Subcutaneous abdominal adipose tissue (tissue), 5 donors: ENCODE data around the gene PXYLP1.
"Not testable (repeated sequence)": the region's sequence is repeated elsewhere in the genome, so short reads cannot be mapped to it uniquely, and the experiment has no call there.

ENCODE experiments used
- H3K27ac ChIP-seq: one replicate; pipeline ENCODE4 v1.7.0; 2013; ENCODE audit warnings: low read depth, mild to moderate bottlenecking, inconsistent platforms, low read length, moderate library complexity
- H3K27me3 ChIP-seq, 5 donors: one replicate each; pipeline ENCODE4 v1.7.0; 2013; ENCODE audit warnings: low read length in 5 of 5, inconsistent platforms in 1 of 5; ENCODE audit not compliant: control insufficient read depth in 5 of 5, insufficient read depth in 4 of 5
- H3K36me3 ChIP-seq, 5 donors: one replicate each; pipeline ENCODE4 v1.7.0; 2013; ENCODE audit warnings: low read length in 5 of 5; ENCODE audit not compliant: control insufficient read depth in 5 of 5, insufficient read depth in 5 of 5
- H3K4me1 ChIP-seq, 5 donors: one replicate each; pipeline ENCODE4 v1.7.0; 2013; ENCODE audit warnings: low read length in 5 of 5, mild to moderate bottlenecking in 3 of 5, moderate library complexity in 1 of 5; ENCODE audit not compliant: control insufficient read depth in 5 of 5, insufficient read depth in 5 of 5
- H3K4me3 ChIP-seq, 5 donors: one replicate each; pipeline ENCODE4 v1.7.0; 2013; ENCODE audit warnings: low read length in 5 of 5, low read depth in 1 of 5
- H3K9ac ChIP-seq, 5 donors: one replicate each; pipeline ENCODE4 v1.7.0; 2013; ENCODE audit warnings: low read length in 5 of 5, mild to moderate bottlenecking in 4 of 5, moderate library complexity in 3 of 5
- H3K9me3 ChIP-seq, 5 donors: one replicate each; pipeline ENCODE4 v1.7.0; 2013; ENCODE audit warnings: low read length in 5 of 5; ENCODE audit not compliant: control insufficient read depth in 5 of 5
- donor health status: healthy.
- donor health status: healthy.
- donor health status: healthy.
- donor health status: healthy.
- donor health status: healthy.

PXYLP1 gene

DNA sequence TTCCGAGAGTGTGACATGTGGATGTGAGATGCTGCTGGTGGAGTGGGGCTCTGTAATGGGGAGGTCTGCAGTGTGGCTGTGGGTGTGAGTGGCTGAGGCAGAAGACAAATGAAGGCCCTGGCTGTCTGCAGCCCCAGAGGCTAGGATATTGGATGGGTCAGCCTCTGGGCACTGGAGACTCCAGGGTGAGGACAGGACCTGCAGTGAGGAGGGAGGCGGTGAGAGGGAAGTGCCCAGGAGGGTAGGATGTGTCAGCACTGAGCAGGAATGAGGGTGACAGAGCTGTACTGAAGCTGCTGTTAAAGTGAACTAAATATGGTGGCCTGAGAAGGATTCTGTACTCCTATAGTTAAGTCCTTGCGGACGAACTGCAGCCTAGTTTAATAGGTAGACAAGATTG, 27.3 kb upstream of the PXYLP1 start:
- no peak overlapping the region for H3K4me3 ChIP-seq
- H3K9ac ChIP-seq: no peak overlapping the region
- no peaks in the 10 kb centered on the region for H3K27me3 ChIP-seq
- H3K9me3 ChIP-seq: no peaks in the 10 kb centered on the region
- H3K36me3 ChIP-seq: no peaks in the 10 kb centered on the region
- no peaks in the 10 kb centered on the region for H3K4me1 ChIP-seq
- no peak overlapping the region for H3K27ac ChIP-seq

DNA sequence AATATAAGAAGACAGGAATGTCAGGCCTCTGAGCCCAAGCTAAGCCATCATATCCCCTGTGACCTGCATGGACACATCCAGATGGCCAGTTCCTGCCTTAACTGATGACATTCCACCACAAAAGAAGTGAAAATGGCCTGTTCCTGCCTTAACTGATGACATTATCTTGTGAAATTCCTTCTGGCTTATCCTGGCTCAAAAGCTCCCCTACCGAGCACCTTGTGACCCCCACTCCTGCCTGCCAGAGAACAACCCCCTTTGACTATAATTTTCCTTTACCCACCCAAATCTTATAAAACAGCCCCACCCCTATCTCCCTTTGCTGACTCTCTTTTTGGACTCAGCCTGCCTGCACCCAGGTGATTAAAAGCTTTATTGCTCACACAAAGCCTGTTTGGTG, 20.3 kb upstream of the PXYLP1 start:
- not testable (repeated sequence) for H3K27ac ChIP-seq, H3K9me3 ChIP-seq, H3K4me3 ChIP-seq, H3K9ac ChIP-seq, H3K4me1 ChIP-seq, H3K36me3 ChIP-seq, H3K27me3 ChIP-seq

DNA sequence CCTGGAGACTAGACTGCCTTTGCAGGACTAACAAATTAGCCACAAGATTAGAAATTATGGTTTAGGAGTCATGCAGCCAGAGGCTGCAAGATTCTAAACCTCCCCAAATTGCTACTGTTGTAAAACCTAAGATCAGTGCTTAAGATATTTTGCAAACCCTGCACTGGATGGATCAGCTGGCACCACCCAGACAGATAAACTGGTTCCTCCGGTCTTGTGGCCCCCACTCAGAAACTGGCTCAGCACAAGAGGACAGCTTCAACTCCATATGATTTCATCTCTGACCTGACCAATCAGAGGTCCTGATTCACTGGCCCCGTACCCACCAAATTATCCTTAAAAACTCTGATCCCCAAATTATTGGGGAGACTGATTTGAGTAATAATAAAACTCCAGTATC, 19.5 kb upstream of the PXYLP1 start:
- peaks cover 0 to 3% (median 0%) of the 10 kb centered on the region in 5 donors for H3K4me1 ChIP-seq
- H3K27me3 ChIP-seq: no peaks in the 10 kb centered on the region
- H3K9ac ChIP-seq: no peak overlapping the region
- H3K27ac ChIP-seq: no peak overlapping the region
- H3K4me3 ChIP-seq: no peak overlapping the region
- no peaks in the 10 kb centered on the region for H3K36me3 ChIP-seq
- H3K9me3 ChIP-seq: peaks cover 0 to 9% (median 4%) of the 10 kb centered on the region in 5 donors

DNA sequence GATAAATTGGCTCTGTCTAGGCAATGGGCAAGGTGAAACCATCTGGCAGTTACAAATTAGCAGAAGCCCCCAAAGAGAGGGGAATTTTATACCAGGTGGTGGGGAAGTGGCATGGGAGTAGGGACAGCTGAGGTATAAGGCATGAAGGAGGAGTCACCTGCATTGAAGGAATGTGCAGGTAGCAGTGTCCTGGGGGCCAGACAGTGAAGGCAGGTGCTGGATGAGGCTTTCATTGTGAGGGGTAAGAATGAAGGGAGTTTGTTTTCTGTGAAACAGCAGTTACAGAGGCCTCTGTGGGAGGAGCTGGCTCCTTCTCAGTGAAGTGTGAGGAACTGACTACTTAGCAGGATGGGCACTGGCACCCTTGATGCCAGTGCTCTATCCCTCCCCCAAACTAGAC, 19.1 kb upstream of the PXYLP1 start:
- no peak overlapping the region for H3K4me3 ChIP-seq
- peaks cover 0 to 9% (median 4%) of the 10 kb centered on the region in 5 donors for H3K9me3 ChIP-seq
- H3K27me3 ChIP-seq: no peaks in the 10 kb centered on the region
- H3K27ac ChIP-seq: no peak overlapping the region
- H3K9ac ChIP-seq: no peak overlapping the region
- H3K4me1 ChIP-seq: peaks cover 0 to 3% (median 0%) of the 10 kb centered on the region in 5 donors
- H3K36me3 ChIP-seq: no peaks in the 10 kb centered on the region

DNA sequence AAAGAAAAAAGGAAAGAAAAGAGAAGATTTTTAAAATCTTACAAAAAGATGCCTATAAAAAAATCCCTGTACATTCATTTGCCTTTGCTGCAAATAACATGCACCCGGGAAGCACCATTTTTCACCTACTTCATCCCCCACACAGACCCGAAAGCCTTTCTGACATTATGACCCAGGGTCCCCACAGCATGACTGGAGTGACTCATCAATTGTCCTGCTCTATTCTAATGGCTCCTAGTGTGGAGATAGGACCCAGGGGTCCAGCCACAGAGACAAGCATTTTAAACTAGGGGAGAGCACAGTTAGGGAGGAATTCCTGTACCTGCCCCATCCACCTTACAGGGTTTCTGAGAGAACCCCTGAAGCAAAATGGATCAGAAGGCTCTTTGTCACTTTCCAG, 14.7 kb upstream of the PXYLP1 start:
- no peaks in the 10 kb centered on the region for H3K36me3 ChIP-seq

DNA sequence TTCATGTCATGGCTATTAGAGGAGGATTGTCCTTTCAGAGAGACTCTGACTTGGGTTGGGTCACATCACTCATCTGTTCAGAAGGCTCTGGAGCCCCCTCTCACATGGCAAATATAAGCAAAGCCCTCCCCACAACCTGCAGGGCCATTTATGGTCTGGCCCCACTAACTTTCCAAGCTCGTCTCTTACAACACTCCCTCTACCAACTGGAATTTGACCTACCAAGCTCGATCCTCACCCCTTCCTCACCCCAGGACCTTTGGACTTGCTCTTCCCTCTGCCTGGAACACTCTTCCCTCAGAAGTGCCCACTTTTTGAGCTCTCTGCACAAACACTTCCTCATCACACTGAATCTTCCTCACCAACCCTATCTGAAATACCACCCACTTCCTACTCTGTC, 14.2 kb upstream of the PXYLP1 start:
- Histone ChIP-seq H3K27me3 (no peaks in the 10 kb centered on the region), H3K9me3 (peaks cover 0 to 7% (median 3%) of the 10 kb centered on the region in 5 donors), H3K9ac (no peak overlapping the region), H3K27ac (no peak overlapping the region), H3K36me3 (no peaks in the 10 kb centered on the region), H3K4me3 (no peak overlapping the region), H3K4me1 (peaks cover 0 to 3% (median 0%) of the 10 kb centered on the region in 5 donors)

More for the DNA sequence above, 14.7 kb upstream of the PXYLP1 start:
- Histone ChIP-seq H3K4me3 (no peak overlapping the region), H3K9me3 (peaks cover 0 to 9% (median 4%) of the 10 kb centered on the region in 5 donors), H3K9ac (no peak overlapping the region), H3K27me3 (no peaks in the 10 kb centered on the region), H3K4me1 (peaks cover 0 to 3% (median 0%) of the 10 kb centered on the region in 5 donors), H3K27ac (no peak overlapping the region)

DNA sequence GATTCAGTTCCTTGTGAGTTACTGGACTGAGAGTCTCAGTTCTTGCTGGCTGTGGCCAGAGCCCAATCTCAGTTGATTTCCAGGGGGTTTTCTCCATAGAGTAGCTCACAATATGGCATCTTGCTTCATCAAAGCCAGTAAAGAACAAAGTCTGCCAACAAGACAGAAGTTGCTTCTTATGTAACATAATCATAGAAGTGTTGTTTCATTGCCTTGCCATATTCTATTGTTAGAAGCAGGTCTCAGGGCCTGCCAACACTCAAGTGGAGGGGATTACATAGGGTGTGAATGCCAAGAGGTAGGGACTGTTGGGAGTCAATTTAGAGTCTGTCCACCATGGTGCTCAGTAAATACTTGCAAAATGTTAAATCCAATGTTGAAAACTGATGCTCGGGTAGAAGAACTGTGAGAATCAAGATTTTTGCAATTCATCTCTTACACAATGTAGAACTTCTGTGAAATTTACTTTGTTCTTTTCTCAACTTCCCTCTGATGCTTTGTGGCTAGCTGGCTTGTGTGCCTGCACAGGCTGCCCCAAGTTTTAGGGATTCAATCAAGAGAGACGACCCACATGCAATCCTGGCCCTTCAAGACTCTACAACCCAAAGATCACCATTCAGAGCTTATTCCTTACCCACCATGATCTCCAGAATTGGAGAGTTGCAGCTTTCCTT, 13.3 kb upstream of the PXYLP1 start:
- peaks cover 0 to 3% (median 0%) of the 10 kb centered on the region in 5 donors for H3K4me1 ChIP-seq
- no peak overlapping the region for H3K27ac ChIP-seq
- H3K27me3 ChIP-seq: no peaks in the 10 kb centered on the region
- no peak overlapping the region for H3K4me3 ChIP-seq
- peaks cover 0 to 2% (median 0%) of the 10 kb centered on the region in 5 donors for H3K9me3 ChIP-seq
- no peak overlapping the region for H3K9ac ChIP-seq
- no peaks in the 10 kb centered on the region for H3K36me3 ChIP-seq

DNA sequence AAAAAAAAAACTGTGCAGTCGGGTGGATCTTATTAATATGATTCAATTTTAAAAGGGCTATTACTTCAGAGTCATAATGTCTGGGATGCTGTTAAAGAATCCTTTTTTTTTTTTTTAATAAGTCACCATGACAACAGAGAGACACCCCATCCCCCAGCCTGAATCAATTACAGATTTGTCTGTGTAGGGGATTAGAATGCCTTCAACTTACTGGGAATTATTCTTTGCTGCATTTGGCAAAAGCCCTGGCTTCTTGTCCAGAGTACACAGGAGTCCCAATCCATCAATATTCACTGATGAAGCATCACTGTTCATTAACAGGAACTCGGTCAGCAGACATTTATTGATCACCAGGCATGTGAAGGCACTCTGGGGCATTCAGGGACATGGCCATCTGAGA, 12.7 kb upstream of the PXYLP1 start:
- no peak overlapping the region for H3K9ac ChIP-seq
- peaks cover 0 to 3% (median 0%) of the 10 kb centered on the region in 5 donors for H3K4me1 ChIP-seq
- no peak overlapping the region for H3K4me3 ChIP-seq
- H3K36me3 ChIP-seq: no peaks in the 10 kb centered on the region
- H3K27ac ChIP-seq: no peak overlapping the region
- no peaks in the 10 kb centered on the region for H3K27me3 ChIP-seq
- H3K9me3 ChIP-seq: peaks cover 0 to 5% (median 0%) of the 10 kb centered on the region in 5 donors

DNA sequence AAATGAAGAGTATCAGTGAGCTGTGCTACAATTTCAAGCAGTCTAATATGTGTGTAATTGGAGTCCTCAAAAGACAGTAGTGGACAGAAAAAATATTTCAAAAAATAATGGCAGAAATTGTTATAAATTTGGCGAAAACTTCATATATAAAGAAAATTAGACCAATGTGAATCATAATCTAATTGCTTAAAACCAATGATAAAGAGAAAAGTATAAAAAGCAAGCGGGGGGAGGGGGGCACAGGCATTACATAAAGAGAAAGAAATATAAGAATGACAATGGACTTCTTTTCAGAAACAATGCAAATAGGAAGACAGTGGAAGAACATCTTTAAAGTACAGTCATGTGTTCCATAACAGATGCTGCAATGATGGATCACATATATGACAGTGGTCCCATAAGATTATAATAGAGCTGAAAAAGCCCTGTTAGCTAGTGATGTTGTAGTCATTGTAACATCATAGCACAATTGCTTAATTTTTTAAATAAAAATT, 7.9 kb upstream of the PXYLP1 start:
- Histone ChIP-seq H3K27ac (no peak overlapping the region), H3K36me3 (no peaks in the 10 kb centered on the region), H3K27me3 (no peaks in the 10 kb centered on the region), H3K9ac (no peak overlapping the region), H3K4me1 (no peaks in the 10 kb centered on the region), H3K9me3 (peaks cover 0 to 5% (median 0%) of the 10 kb centered on the region in 5 donors), H3K4me3 (no peak overlapping the region)

DNA sequence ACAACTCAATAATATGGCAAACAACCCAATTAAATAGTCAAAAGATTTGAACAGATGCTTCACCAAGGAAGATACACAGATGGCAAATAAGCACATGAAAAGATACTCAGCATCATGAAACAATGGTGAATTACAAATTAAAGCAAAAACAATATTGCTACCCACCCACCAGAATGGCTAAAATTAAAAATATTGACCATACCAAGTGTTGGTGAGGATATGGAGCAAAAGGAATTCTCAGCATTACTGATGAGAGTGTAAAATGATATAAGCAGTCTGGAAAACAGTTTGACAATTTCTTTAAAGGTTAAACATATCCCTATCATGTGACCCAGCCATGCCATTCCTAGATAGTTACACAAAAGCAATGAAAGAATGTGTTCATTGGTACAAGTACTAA, 5.7 kb upstream of the PXYLP1 start:
- no peaks in the 10 kb centered on the region for H3K36me3 ChIP-seq
- no peaks in the 10 kb centered on the region for H3K27me3 ChIP-seq
- no peak overlapping the region for H3K27ac ChIP-seq
- no peak overlapping the region for H3K4me3 ChIP-seq
- no peak overlapping the region for H3K9ac ChIP-seq
- peaks cover 0 to 5% (median 0%) of the 10 kb centered on the region in 5 donors for H3K9me3 ChIP-seq
- peaks cover 0 to 7% (median 5%) of the 10 kb centered on the region in 5 donors for H3K4me1 ChIP-seq
